ES-I3 (cell line): ENCODE results near the gene IL17RB.

ENCODE experiments used
- H3K36me3 ChIP-seq: 2 replicates; pipeline ENCODE4 v1.6.1; 2013; ENCODE audit warnings: mild to moderate bottlenecking, low read length, control low read depth, moderate library complexity; ENCODE audit not compliant: insufficient read depth
- H3K4me1 ChIP-seq: 2 replicates; pipeline ENCODE4 v1.6.1; 2013; ENCODE audit warnings: mild to moderate bottlenecking, control low read depth, low read length; ENCODE audit not compliant: insufficient read depth
- H3K9ac ChIP-seq: 2 replicates; pipeline ENCODE4 v1.6.1; 2013; ENCODE audit warnings: low read depth, mild to moderate bottlenecking, low read length, moderate library complexity
- H3K9me3 ChIP-seq: 2 replicates; pipeline ENCODE4 v1.6.1; 2013; ENCODE audit warnings: mild to moderate bottlenecking, low read length, moderate library complexity; ENCODE audit not compliant: control insufficient read depth, insufficient read depth

Gene IL17RB

GRCh38 chr3:53850895-53851294 lies 4.5 kb downstream of the IL17RB start:
- Histone ChIP-seq H3K4me1 (no peaks in the 10 kb centered on the region), H3K9ac (no peak overlapping the region), H3K36me3 (no peaks in the 10 kb centered on the region), H3K9me3 (no peaks in the 10 kb centered on the region)

GRCh38 chr3:53856964-53857363 lies 10.6 kb downstream of the IL17RB start:
- Histone ChIP-seq H3K9ac (no peak overlapping the region), H3K4me1 (no peaks in the 10 kb centered on the region), H3K9me3 (no peaks in the 10 kb centered on the region), H3K36me3 (0 out of 2 replicates have a peak, but pooled peaks cover 3% of the 10 kb centered on the region)

GRCh38 chr3:53858096-53858741 lies 11.9 kb downstream of the IL17RB start:
- Histone ChIP-seq H3K9me3 (no peaks in the 10 kb centered on the region), H3K36me3 (0 out of 2 replicates have a peak, but pooled peaks cover 3% of the 10 kb centered on the region), H3K9ac (no peak overlapping the region), H3K4me1 (no peaks in the 10 kb centered on the region)

GRCh38 chr3:53859178-53859577 lies 12.8 kb downstream of the IL17RB start:
- Histone ChIP-seq H3K36me3 (0 out of 2 replicates have a peak, but pooled peaks cover 3% of the 10 kb centered on the region), H3K9ac (no peak overlapping the region), H3K9me3 (no peaks in the 10 kb centered on the region), H3K4me1 (no peaks in the 10 kb centered on the region)

DNA sequence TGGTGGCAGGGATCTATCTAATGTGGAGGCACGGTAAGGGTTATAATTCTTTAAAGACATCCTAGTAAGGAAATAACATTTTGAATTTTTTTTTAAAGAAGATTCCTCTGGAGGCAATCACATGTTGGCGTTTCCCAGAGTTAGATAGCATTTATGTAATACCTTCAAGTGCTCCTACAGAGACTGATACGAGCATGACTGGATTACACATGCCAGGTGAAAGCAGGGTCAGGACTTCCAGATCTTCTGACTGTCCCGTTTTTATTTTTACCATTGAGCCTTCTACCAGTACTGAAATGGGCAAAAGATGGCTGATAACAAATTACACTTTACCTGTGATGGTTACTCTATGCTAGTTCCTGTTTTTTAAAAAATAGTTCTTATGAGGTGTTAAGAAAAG lies 13.8 kb downstream of the IL17RB start:
- no peak overlapping the region for H3K9ac ChIP-seq
- no peaks in the 10 kb centered on the region for H3K9me3 ChIP-seq
- no peaks in the 10 kb centered on the region for H3K4me1 ChIP-seq
- 0 out of 2 replicates have a peak, but pooled peaks cover 3% of the 10 kb centered on the region for H3K36me3 ChIP-seq

DNA sequence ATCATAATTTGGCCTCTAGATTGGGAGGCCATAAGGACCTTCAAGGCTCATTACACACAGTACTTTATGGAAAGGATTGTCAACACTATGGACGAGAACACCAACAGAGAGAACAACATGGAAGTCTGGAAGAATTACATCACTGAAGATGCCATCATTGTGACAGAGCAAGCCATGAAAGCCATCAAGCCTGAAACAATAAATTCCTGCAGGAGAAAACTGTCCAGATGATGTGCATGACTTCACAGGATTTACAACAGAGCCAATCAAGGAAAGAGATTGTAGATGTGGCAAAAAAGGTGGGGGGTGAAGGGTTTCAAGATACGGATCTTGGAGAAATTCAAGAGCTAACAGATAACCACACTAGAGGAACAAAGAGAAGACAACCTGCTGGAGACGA lies 15.9 kb downstream of the IL17RB start:
- Histone ChIP-seq H3K36me3 (0 out of 2 replicates have a peak, but pooled peaks cover 3% of the 10 kb centered on the region), H3K9me3 (no peaks in the 10 kb centered on the region), H3K9ac (no peak overlapping the region), H3K4me1 (no peaks in the 10 kb centered on the region)

DNA sequence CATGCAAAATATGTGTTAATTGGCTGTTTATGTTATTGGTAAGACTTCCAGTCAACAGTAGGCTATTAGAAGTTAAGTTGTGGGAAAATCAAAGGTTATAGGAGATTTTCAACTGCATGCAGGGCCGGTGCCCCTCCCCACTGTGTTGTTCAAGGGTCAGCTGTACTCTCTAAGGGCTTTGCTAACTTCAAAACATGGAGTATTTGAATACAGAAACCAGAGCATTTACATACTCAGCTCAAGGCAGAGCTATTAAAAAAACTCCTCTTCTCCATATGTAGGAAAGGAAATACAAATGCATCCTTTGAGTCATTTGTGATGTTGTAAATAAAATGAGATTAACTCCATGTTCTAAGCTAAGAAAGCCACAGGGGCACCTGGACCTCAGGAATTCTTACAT lies 16.8 kb downstream of the IL17RB start:
- Histone ChIP-seq H3K36me3 (peaks cover 3% of the 10 kb centered on the region; the same call in 1 of the 2 replicates), H3K9ac (no peak overlapping the region), H3K4me1 (no peaks in the 10 kb centered on the region), H3K9me3 (no peaks in the 10 kb centered on the region)

GRCh38 chr3:53865732-53866499 lies 19.5 kb downstream of the IL17RB start:
- Histone ChIP-seq H3K36me3 (peaks cover 2% of the 10 kb centered on the region; the same call in 1 of the 2 replicates), H3K4me1 (no peaks in the 10 kb centered on the region), H3K9me3 (no peaks in the 10 kb centered on the region), H3K9ac (no peak overlapping the region)

- Histone ChIP-seq H3K9ac (peak overlapping the region; percentile 78), H3K36me3 (peaks cover 22% of the 10 kb centered on the region), H3K9me3 (no peaks in the 10 kb centered on the region), H3K4me1 (peaks cover 4% of the 10 kb centered on the region; the same call in 1 of the 2 replicates)
Observed at GRCh38 chr3:53880396-53881345, 34.3 kb downstream of the IL17RB start.

- Histone ChIP-seq H3K9me3 (no peaks in the 10 kb centered on the region), H3K4me1 (peaks cover 4% of the 10 kb centered on the region; the same call in 1 of the 2 replicates), H3K9ac (peak within 1 kb of the TSS; percentile 78), H3K36me3 (peaks cover 15% of the 10 kb centered on the region)
Observed at GRCh38 chr3:53881691-53882593, 35.6 kb downstream of the IL17RB start, which contains the start of gene ACTR8. TSS of gene ACTR8 (minus strand) at chr3:53882152. CDS start at chr3:53882101, 51 bp downstream.

- Histone ChIP-seq H3K36me3 (peaks cover 4% of the 10 kb centered on the region), H3K9ac (no peak overlapping the region), H3K9me3 (no peaks in the 10 kb centered on the region)
Observed at GRCh38 chr3:53883008-53883407, 36.6 kb downstream of the IL17RB start.

DNA sequence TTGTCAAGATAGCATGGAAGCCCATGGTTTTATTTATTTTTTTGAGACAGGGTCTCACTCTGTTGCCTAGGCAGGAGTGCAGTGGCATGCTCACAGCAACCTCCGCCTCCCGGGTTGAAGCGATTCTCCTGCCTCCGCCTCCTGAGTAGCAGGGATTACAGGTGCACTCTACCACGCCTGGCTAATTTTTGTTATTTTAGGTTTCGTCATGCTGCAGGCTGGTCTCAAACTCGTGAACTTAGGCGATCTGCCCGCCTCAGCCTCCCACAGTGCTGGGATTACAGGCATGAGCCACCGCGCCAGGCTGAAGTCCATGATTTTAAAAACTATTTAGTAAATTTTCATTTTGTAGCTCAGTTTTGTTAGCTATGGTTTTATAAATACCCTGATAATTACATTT lies 38.3 kb downstream of the IL17RB start:
- no peak overlapping the region for H3K9ac ChIP-seq
- peaks cover 4% of the 10 kb centered on the region for H3K36me3 ChIP-seq
- H3K4me1 ChIP-seq = peaks cover 4% of the 10 kb centered on the region; the same call in 1 of the 2 replicates
- H3K9me3 ChIP-seq = no peaks in the 10 kb centered on the region

More at GRCh38 chr3:53883008-53883407, 36.6 kb downstream of the IL17RB start:
- peaks cover 4% of the 10 kb centered on the region; the same call in 1 of the 2 replicates for H3K4me1 ChIP-seq

DNA sequence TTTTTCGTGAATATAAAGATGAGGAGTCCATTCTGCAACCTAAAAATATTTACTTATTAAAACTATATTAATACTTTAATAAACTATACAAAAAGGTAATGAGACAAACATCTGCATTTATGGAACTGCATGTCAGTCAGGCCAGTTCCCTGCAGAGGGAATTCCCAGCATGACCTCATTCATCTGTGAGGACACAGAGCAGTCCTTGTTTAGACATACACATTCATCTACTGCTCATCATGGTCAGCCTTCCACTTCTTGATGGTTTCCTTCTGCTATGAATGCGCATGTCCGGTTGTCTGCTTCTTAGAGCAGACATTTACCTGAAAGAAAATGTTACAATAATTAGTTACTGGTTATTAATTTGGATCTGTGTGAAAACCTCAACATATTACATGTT lies 38.9 kb downstream of the IL17RB start:
- H3K9me3 ChIP-seq = no peaks in the 10 kb centered on the region
- peaks cover 7% of the 10 kb centered on the region for H3K4me1 ChIP-seq
- no peak overlapping the region for H3K9ac ChIP-seq
- H3K36me3 ChIP-seq = peaks cover 4% of the 10 kb centered on the region
